K562 (cell line): Measurements from ENCODE around the gene UBAC2. TPM values are rescaled to one million over a fixed set of nuclear protein-coding genes. Genes with fewer than 3 reads are reported as not detected.
A peak's percentile ranks its signal among the peaks of the same experiment; 100 is the strongest.

Experiments
- CC2D1A ChIP-seq: fragments of 450-650 bp; IDR thresholded peaks from 2 replicates; pipeline ENCODE4 v1.6.1; 2017; ENCODE audit warnings: mild to moderate bottlenecking
- HDAC3 ChIP-seq: fragments of 450-650 bp; IDR thresholded peaks from 2 replicates; pipeline ENCODE4 v1.6.1; 2018; ENCODE audit warnings: borderline replicate concordance, mild to moderate bottlenecking, moderate library complexity; ENCODE audit not compliant: partially characterized antibody
- NCOA2 ChIP-seq, 2 experiments: fragments of 450-650 bp; IDR thresholded peaks; 2 replicates each; pipeline ENCODE4 v1.6.1; 2018; ENCODE audit warnings: mild to moderate bottlenecking in 2 of 2, moderate library complexity in 1 of 2; ENCODE audit not compliant: partially characterized antibody in 2 of 2
- PCBP1 ChIP-seq: fragments of 200-400 bp; formaldehyde crosslinking; IDR thresholded peaks from 2 replicates; pipeline ENCODE4 v1.6.1; 2018; ENCODE audit warnings: mild to moderate bottlenecking, low read depth, low read length; ENCODE audit not compliant: poor library complexity, severe bottlenecking
- POLR2AphosphoS2 ChIP-seq: IDR thresholded peaks from 2 replicates; pipeline ENCODE4 v1.6.1; 2012; ENCODE audit warnings: low read length, improper control_type of control experiment
- SOX6 ChIP-seq: fragments of 450-650 bp; IDR thresholded peaks from 2 replicates; pipeline ENCODE4 v1.6.1; 2014; ENCODE audit warnings: mild to moderate bottlenecking
- SRSF1 ChIP-seq: fragments of 200-400 bp; formaldehyde crosslinking; IDR thresholded peaks from 2 replicates; pipeline ENCODE4 v1.6.1; 2017; ENCODE audit warnings: mild to moderate bottlenecking, low read depth, low read length, moderate library complexity
- TGIF2 ChIP-seq: sonication (generic); formaldehyde crosslinking; IDR thresholded peaks from 2 replicates; pipeline ENCODE4 v1.8.1; 2022; ENCODE audit warnings: mild to moderate bottlenecking, missing genetic modification reagents, moderate library complexity
- ZNF175 ChIP-seq: fragments of 200-800 bp; sonication (Bioruptor generic); IDR thresholded peaks from 2 replicates; pipeline ENCODE4 v1.6.1; 2016; ENCODE audit warnings: low read depth, mild to moderate bottlenecking, missing genetic modification characterization, missing compliant biosample characterization
- ZNF780A ChIP-seq: fragments of 250-450 bp; sonication (Bioruptor Pico); IDR thresholded peaks from 2 replicates; pipeline ENCODE4 v1.5.0; 2021; ENCODE audit warnings: mild to moderate bottlenecking
- polyA plus RNA-seq, 8 experiments: library from polyadenylated mRNA; depleted of rRNA in 4 of 8; stranded (reverse) in 5 of 8; unstranded in 3 of 8; fragments of >200 nt; fragmentation: Nextera tagmentation in 2 of 8; fragmentation: Illumina TruSeq in 1 of 8; extraction: Ambion mirVana in 2 of 8; extraction: Trizol in 1 of 8; gene quantifications; 2 replicates each; pipeline versions ENCODE4 v1.2.1 to v1.2.3, GENCODE V29; 2011 to 2014; ENCODE audit warnings: inconsistent platforms in 1 of 8, missing spikeins in 1 of 8
- total RNA-seq, 7 experiments: library from RNA; depleted of rRNA in 6 of 7; stranded (reverse); fragments of >200 nt in 6 of 7; fragmentation: Illumina TruSeq in 2 of 7; extraction: Trizol in 2 of 7; gene quantifications; 2 replicates each; pipeline versions ENCODE4 v1.2.1 to v1.2.3, GENCODE V29; 2011 to 2021; ENCODE audit warnings: low replicate concordance in 1 of 7
- TF ChIP-seq, protein P1 (sequence below): fragments of 250-450 bp; sonication (Bioruptor Pico); IDR thresholded peaks from 2 replicates; pipeline ENCODE4 v1.8.0; 2022; ENCODE audit warnings: inconsistent platforms
- TF ChIP-seq, protein P2 (sequence below): fragments of 250-450 bp; sonication (Bioruptor Pico); IDR thresholded peaks from 2 replicates; pipeline ENCODE4 v1.6.1; 2021; ENCODE audit warnings: mild to moderate bottlenecking
- TF ChIP-seq, protein P3 (sequence below): fragments of 250-450 bp; sonication (Bioruptor Pico); IDR thresholded peaks from 2 replicates; pipeline ENCODE4 v1.5.0; 2021
- TF ChIP-seq, protein P4 (sequence below): sonication (generic); formaldehyde crosslinking; IDR thresholded peaks from 2 replicates; pipeline ENCODE4 v1.8.0; 2022; ENCODE audit warnings: mild to moderate bottlenecking, missing genetic modification reagents
- TF ChIP-seq, protein P5 (sequence below), 3 experiments: IDR thresholded peaks in 2 of 3; conservative IDR thresholded peaks in 1 of 3; 2 replicates each; pipeline ENCODE4 v1.5.1; 2011 to 2012; ENCODE audit warnings: low read length in 3 of 3, mild to moderate bottlenecking in 3 of 3, control low read depth in 2 of 3, improper control_type of control experiment in 1 of 3, inconsistent platforms in 1 of 3, low read depth in 1 of 3, mixed read lengths in 1 of 3, moderate library complexity in 1 of 3; ENCODE audit not compliant: insufficient read depth in 2 of 3
- TF ChIP-seq, protein P6 (sequence below): fragments of 450-650 bp; IDR thresholded peaks from 2 replicates; pipeline ENCODE4 v1.6.1; 2016; ENCODE audit warnings: borderline replicate concordance

The UBAC2 gene
- total and polyA plus RNA-seq, 9 of the 15 experiments (the other 6 are each of a cell fraction or from before 2014, with no cell fraction given), result 6.0 to 84.1 (median 32.3) TPM

DNA sequence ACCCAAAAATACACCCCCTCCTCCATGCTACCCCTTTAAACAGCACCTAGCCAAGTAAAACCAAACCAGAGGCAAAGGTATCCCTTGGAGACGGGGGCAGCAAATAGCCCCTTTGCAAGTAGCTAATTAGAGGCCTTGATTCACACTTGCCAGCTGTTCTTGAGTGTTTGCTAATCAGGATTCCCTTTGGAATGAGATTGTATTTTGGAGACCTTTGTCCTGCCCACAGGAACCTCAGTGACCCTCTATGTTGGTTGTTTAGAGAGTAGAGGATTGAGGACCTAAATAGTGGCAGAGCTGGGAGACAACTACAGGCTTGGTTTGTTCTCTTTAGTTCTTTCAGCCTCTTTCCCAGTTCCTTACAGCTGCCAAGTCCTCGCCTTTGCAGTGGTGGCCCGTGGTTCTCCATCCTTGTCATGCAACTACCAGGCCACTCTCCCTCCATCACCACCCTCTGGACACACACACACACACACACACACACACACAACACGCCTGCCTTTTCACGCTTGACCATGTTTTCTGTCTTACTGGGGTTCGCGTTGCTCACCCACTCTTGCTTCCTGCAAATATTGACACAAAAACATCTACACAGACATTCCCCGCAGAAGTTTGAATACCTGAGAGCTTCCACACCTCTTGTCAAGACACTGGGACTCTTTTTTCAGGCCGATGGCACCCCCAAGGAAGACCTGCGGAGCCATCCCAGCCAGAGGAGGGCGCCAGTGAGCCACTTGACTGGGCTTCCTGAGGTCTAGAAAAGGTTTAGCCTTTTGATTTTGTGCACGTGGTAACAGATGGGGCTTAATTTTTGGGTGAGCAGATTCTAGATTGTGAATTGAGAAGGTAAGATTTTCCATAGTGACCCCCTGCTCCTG, 186.5 kb downstream of the UBAC2 start (continued):
- TF ChIP-seq, protein P1, sequence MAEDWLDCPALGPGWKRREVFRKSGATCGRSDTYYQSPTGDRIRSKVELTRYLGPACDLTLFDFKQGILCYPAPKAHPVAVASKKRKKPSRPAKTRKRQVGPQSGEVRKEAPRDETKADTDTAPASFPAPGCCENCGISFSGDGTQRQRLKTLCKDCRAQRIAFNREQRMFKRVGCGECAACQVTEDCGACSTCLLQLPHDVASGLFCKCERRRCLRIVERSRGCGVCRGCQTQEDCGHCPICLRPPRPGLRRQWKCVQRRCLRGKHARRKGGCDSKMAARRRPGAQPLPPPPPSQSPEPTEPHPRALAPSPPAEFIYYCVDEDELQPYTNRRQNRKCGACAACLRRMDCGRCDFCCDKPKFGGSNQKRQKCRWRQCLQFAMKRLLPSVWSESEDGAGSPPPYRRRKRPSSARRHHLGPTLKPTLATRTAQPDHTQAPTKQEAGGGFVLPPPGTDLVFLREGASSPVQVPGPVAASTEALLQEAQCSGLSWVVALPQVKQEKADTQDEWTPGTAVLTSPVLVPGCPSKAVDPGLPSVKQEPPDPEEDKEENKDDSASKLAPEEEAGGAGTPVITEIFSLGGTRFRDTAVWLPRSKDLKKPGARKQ (CRISPR knock-in tag), result no peak
- TF ChIP-seq HDAC3, result no peak
- no peak for TF ChIP-seq SOX6
- TF ChIP-seq CC2D1A, result no peak
- TF ChIP-seq, protein P2, sequence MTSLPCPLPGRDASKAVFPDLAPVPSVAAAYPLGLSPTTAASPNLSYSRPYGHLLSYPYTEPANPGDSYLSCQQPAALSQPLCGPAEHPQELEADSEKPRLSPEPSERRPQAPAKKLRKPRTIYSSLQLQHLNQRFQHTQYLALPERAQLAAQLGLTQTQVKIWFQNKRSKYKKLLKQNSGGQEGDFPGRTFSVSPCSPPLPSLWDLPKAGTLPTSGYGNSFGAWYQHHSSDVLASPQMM (CRISPR knock-in tag), result no peak
- TF ChIP-seq NCOA2 (IDR thresholded peaks at IDR 0.05; ENCODE audit: partially characterized antibody in 2 of 2), result no peak
- TF ChIP-seq TGIF2 (CRISPR knock-in tag), result no peak
- no peak for TF ChIP-seq PCBP1
- no peak for TF ChIP-seq POLR2AphosphoS2
- TF ChIP-seq, protein P3, sequence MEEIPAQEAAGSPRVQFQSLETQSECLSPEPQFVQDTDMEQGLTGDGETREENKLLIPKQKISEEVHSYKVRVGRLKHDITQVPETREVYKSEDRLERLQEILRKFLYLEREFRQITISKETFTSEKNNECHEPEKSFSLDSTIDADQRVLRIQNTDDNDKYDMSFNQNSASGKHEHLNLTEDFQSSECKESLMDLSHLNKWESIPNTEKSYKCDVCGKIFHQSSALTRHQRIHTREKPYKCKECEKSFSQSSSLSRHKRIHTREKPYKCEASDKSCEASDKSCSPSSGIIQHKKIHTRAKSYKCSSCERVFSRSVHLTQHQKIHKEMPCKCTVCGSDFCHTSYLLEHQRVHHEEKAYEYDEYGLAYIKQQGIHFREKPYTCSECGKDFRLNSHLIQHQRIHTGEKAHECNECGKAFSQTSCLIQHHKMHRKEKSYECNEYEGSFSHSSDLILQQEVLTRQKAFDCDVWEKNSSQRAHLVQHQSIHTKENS, result no peak
- TF ChIP-seq, protein P4, sequence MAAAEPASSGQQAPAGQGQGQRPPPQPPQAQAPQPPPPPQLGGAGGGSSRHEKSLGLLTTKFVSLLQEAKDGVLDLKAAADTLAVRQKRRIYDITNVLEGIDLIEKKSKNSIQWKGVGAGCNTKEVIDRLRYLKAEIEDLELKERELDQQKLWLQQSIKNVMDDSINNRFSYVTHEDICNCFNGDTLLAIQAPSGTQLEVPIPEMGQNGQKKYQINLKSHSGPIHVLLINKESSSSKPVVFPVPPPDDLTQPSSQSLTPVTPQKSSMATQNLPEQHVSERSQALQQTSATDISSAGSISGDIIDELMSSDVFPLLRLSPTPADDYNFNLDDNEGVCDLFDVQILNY (CRISPR knock-in tag), result no peak
- TF ChIP-seq ZNF780A, result no peak
- TF ChIP-seq SRSF1, result no peak
- TF ChIP-seq, protein P5, sequence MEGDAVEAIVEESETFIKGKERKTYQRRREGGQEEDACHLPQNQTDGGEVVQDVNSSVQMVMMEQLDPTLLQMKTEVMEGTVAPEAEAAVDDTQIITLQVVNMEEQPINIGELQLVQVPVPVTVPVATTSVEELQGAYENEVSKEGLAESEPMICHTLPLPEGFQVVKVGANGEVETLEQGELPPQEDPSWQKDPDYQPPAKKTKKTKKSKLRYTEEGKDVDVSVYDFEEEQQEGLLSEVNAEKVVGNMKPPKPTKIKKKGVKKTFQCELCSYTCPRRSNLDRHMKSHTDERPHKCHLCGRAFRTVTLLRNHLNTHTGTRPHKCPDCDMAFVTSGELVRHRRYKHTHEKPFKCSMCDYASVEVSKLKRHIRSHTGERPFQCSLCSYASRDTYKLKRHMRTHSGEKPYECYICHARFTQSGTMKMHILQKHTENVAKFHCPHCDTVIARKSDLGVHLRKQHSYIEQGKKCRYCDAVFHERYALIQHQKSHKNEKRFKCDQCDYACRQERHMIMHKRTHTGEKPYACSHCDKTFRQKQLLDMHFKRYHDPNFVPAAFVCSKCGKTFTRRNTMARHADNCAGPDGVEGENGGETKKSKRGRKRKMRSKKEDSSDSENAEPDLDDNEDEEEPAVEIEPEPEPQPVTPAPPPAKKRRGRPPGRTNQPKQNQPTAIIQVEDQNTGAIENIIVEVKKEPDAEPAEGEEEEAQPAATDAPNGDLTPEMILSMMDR (IDR thresholded peaks at IDR 0.05 in 2 of 3, conservative IDR thresholded peaks at IDR 0.05 in 1 of 3; ENCODE audit: insufficient read depth in 2 of 3, low read depth in 1 of 3, low read length in 3 of 3), result peak; percentile 85 to 91 (median 88)
- TF ChIP-seq, protein P6, sequence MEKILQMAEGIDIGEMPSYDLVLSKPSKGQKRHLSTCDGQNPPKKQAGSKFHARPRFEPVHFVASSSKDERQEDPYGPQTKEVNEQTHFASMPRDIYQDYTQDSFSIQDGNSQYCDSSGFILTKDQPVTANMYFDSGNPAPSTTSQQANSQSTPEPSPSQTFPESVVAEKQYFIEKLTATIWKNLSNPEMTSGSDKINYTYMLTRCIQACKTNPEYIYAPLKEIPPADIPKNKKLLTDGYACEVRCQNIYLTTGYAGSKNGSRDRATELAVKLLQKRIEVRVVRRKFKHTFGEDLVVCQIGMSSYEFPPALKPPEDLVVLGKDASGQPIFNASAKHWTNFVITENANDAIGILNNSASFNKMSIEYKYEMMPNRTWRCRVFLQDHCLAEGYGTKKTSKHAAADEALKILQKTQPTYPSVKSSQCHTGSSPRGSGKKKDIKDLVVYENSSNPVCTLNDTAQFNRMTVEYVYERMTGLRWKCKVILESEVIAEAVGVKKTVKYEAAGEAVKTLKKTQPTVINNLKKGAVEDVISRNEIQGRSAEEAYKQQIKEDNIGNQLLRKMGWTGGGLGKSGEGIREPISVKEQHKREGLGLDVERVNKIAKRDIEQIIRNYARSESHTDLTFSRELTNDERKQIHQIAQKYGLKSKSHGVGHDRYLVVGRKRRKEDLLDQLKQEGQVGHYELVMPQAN, result no peak
- TF ChIP-seq ZNF175 (CRISPR knock-in tag), result no peak
